ENCODE data around the gene ATF5. TPM values are rescaled to one million over a fixed set of nuclear protein-coding genes. Genes with fewer than 3 reads are reported as not detected.
"Not testable (repeated sequence)": the region's sequence is repeated elsewhere in the genome, so short reads cannot be mapped to it uniquely, and the experiment has no call there.

The ATF5 gene
- total RNA-seq, 1 donor from 2014 or later: 787 TPM

DNA sequence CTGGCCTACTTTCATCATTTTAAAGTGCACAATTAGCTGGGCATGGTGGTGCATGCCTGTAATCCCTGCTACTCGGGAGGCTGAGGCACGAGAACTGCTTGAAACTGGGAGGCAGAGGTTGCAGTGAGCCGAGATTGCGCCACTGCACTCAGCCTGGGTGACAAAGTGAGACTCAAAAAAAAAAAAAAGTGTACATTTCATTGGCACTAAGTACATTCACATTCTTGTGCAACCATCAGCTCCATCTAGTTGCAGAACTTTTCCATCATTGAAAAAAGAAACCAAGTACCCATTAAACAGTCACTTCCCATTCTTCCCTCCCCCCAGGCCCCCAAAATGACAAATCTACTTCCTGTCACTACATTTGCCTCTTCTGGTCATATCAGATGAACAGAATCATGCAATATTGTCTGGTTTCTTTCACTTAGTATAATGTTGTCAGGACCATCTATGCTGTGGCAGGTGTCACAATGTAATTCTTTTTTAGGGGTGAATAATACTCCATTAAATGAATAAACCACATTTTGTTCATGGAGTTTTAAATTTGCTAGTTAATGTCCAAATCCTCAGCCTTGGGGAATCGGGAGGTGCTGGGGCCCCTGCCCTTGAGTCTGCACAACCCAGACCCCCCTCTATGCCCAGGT lies 39.4 kb downstream of the ATF5 start:
- no peak for ATAC-seq
- DNase-seq (ENCODE audit: low spot score): no peak

GRCh38 chr19:49969355-49969754 lies 40.4 kb downstream of the ATF5 start:
- ATAC-seq: peak; percentile 33
- DNase-seq (ENCODE audit: low spot score): not testable (repeated sequence)

DNA sequence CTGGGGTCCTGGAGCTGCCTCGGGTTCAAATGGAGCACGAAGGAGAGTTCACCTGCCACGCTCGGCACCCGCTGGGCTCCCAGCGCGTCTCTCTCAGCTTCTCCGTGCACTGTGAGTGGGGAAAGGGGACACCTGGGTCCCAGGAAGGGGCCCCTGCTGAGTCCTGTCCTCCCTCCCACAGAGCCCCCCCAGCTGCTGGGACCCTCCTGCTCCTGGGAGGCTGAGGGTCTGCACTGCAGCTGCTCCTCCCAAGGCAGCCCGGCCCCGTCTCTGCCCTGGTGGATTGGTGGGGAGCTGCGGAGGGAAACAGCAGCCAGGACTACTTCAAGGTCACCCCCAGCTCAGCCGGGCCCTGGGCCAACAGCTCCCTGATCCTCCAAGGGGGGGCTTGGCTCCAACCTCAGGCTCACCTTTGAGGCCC lies 43.0 kb downstream of the ATF5 start:
- no peak for ATAC-seq
- no peak for DNase-seq (ENCODE audit: low spot score)

DNA sequence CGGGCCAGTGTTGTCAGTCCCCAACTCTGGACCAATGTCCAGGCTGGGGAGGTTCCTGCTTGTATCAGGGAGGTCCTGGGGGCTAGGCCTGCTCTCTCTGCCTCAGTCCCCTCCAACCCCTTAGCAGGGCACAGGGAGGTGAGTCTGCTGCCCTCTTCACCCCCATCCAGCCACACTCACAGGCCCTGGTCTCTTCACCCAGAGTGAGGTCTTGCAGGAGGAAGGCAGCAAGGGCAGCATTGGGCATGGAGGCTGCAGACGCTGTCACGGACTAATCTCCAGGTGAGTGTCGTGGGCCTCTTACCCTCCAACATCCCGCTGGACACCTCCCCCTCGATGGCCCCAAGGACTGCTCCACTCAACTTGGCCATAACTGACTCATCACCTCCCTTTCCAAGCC lies 43.8 kb downstream of the ATF5 start:
- peak; percentile 11 for ATAC-seq
- no peak for DNase-seq (ENCODE audit: low spot score)

- no peak for DNase-seq (ENCODE audit: low spot score)
- ATAC-seq: no peak
Measured at GRCh38 chr19:49973987-49974386, 45.0 kb downstream of the ATF5 start.

GRCh38 chr19:49975051-49975450 lies 46.0 kb downstream of the ATF5 start:
- no peak for DNase-seq (ENCODE audit: low spot score)
- no peak for ATAC-seq

DNA sequence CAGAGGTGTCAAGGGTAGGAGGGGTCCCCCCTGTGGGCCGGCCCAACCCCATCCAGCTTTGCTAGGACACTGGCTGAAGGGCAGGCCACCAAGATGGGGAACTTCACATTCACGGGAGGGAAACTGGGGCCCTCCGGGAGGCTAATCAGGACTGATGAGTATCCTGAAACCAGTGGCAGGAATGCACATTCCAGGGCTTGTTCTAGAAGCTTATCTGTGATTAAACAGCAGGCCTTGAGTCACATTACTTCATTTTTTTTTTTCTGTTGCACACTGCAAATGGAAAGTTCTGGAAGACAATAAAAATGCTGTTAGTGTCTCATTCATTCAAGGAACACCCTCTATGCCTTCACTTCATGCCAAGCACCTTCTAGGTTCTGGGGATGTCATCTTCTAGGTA lies 47.5 kb downstream of the ATF5 start:
- no peak for DNase-seq (ENCODE audit: low spot score)

GRCh38 chr19:49977076-49977475 lies 48.1 kb downstream of the ATF5 start:
- DNase-seq (ENCODE audit: low spot score): no peak
- no peak for ATAC-seq

More for the DNA sequence above, 47.5 kb downstream of the ATF5 start:
- no peak for ATAC-seq

- DNase-seq (ENCODE audit: low spot score) (no peak), ATAC-seq (no peak)
Measured at GRCh38 chr19:49977881-49978280, 48.9 kb downstream of the ATF5 start.

GRCh38 chr19:49978324-49978723 lies 49.3 kb downstream of the ATF5 start:
- ATAC-seq: no peak

DNA sequence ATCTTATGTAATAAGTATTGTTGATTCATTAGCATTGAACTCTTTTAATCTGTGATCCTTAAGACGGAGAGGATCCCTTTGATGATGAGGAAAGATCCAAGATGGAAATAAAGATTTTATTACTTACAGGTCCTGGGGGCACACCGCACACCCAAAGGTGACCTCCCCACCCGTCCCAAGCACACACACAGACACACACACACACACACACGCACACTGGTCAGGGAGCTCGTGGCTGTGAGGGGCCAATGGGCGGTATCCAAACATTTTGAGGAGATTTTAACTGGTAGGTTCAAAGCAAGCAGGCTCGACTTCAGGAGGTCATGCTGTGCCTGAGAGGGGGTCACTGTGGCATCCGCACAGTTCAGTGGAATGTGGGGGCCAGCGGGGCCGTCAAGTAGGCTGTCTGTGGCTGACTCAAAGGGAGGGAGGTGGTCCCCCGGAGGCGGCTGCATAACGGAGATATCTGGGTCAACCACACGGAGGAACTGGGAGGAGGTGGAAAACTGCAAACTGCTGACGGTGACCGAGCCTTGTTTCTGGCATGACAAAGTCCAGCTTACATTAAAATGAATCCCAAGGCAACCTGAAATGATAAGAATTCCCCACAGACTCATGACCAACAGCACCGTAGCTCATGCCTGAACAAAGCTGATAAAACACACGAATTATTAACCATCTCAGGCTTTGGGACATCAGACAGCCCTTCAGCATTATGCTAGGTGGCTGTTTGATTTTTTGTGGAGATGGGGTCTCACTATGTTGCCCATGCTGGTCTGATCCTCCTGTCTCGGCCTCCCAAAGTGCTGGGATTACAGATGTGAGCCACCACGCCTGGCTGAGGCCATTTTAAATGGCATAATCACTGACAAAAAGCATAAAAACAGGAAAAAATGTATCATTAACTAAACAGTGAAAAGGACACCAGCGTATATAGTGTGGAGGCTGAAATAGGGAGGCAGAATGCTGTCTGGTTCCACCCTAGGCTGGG lies 52.9 kb downstream of the ATF5 start:
- DNase-seq (ENCODE audit: low spot score): no peak
- no peak for ATAC-seq

More at GRCh38 chr19:49978324-49978723, 49.3 kb downstream of the ATF5 start:
- no peak for DNase-seq (ENCODE audit: low spot score)

Other genes with a start within 250 kb of the ATF5 start
- 0.86 TPM for gene ADM5, start 239.6 kb upstream of the ATF5 start, total RNA-seq
- gene CPT1C, start 238.1 kb upstream of the ATF5 start, total RNA-seq: 0.91 TPM
- gene TSKS, start 165.9 kb upstream of the ATF5 start, total RNA-seq: 0.30 TPM
- 52.9 TPM for gene AP2A1, start 162.2 kb upstream of the ATF5 start, total RNA-seq
- gene FUZ, start 115.9 kb upstream of the ATF5 start, total RNA-seq: 9.3 TPM
- gene MED25, start 110.9 kb upstream of the ATF5 start, total RNA-seq: 16.5 TPM
- gene PTOV1, start 78.0 kb upstream of the ATF5 start, total RNA-seq: 86.0 TPM
- gene PNKP, start 61.6 kb upstream of the ATF5 start, total RNA-seq: 33.7 TPM
- 27.6 TPM for gene AKT1S1, start 51.9 kb upstream of the ATF5 start, total RNA-seq
- 31.7 TPM for gene TBC1D17, start 51.5 kb upstream of the ATF5 start, total RNA-seq
- 0.13 TPM for gene IL4I1, start 32.3 kb upstream of the ATF5 start, total RNA-seq
- gene NUP62, start 299 bp downstream of the ATF5 start, total RNA-seq: 24.4 TPM
- gene SIGLEC11, start 32.0 kb downstream of the ATF5 start, total RNA-seq: 1.3 TPM
- gene VRK3, start 96.2 kb downstream of the ATF5 start, total RNA-seq: 38.0 TPM
- gene ZNF473, start 96.8 kb downstream of the ATF5 start, total RNA-seq: 3.6 TPM
- not detected for gene IZUMO2, start 234.1 kb downstream of the ATF5 start, total RNA-seq

Data from left lobe of liver (tissue), 2 donors.